ENCODE results near the gene GOLGA5.
A peak's percentile ranks its signal among the peaks of the same experiment; 100 is the strongest.
"Not testable (repeated sequence)": the region's sequence is repeated elsewhere in the genome, so short reads cannot be mapped to it uniquely, and the experiment has no call there.

The GOLGA5 gene

GRCh38 chr14:92793709-92794546 lies at the start of gene GOLGA5:
TSS of gene GOLGA5 (plus strand) at chr14:92794305. CDS start at chr14:92797438, 3,133 bp downstream.
- peaks cover 47% of the 10 kb centered on the region for H3K4me1 Mint-ChIP-seq
- no peaks in the 10 kb centered on the region for H3K27me3 Mint-ChIP-seq
- H3K4me3 Mint-ChIP-seq: peak within 1 kb of the TSS; percentile 98
- H3K27ac Mint-ChIP-seq: peak within 1 kb of the TSS; percentile 96
- peaks cover 8% of the 10 kb centered on the region for H3K36me3 Mint-ChIP-seq
- H3K9me3 Mint-ChIP-seq: peaks cover 7% of the 10 kb centered on the region

- H3K4me1 Mint-ChIP-seq: peaks cover 48% of the 10 kb centered on the region
- H3K27me3 Mint-ChIP-seq: no peaks in the 10 kb centered on the region
- H3K4me3 Mint-ChIP-seq: peak overlapping the region; percentile 88
- no peak overlapping the region for H3K27ac Mint-ChIP-seq
- no peaks in the 10 kb centered on the region for H3K9me3 Mint-ChIP-seq
- no peaks in the 10 kb centered on the region for H3K36me3 Mint-ChIP-seq
Observed at GRCh38 chr14:92747701-92748258, 46.3 kb upstream of the GOLGA5 start.

- H3K27ac Mint-ChIP-seq: no peak within 1 kb of the TSS
- no peaks in the 10 kb centered on the region for H3K27me3 Mint-ChIP-seq
- H3K36me3 Mint-ChIP-seq: no peaks in the 10 kb centered on the region
- peaks cover 48% of the 10 kb centered on the region for H3K4me1 Mint-ChIP-seq
- peak within 1 kb of the TSS; percentile 88 for H3K4me3 Mint-ChIP-seq
- H3K9me3 Mint-ChIP-seq: no peaks in the 10 kb centered on the region
Observed at GRCh38 chr14:92748259-92749016, 45.7 kb upstream of the GOLGA5 start, which contains the start of gene LGMN. TSS of gene LGMN (minus strand) at chr14:92748627. CDS start at chr14:92732786, 15,841 bp downstream.

GRCh38 chr14:92750222-92750728 lies 43.8 kb upstream of the GOLGA5 start:
- peak overlapping the region; percentile 55 for H3K27ac Mint-ChIP-seq
- peaks cover 49% of the 10 kb centered on the region for H3K4me1 Mint-ChIP-seq
- peak overlapping the region; percentile 89 for H3K4me3 Mint-ChIP-seq
- not testable (repeated sequence) for H3K36me3 Mint-ChIP-seq, H3K27me3 Mint-ChIP-seq, H3K9me3 Mint-ChIP-seq

GRCh38 chr14:92750994-92751400 lies 43.1 kb upstream of the GOLGA5 start:
- Mint-ChIP-seq H3K4me1 (peaks cover 47% of the 10 kb centered on the region), H3K4me3 (peak overlapping the region; percentile 89), H3K27me3 (no peaks in the 10 kb centered on the region), H3K9me3 (no peaks in the 10 kb centered on the region), H3K36me3 (no peaks in the 10 kb centered on the region), H3K27ac (no peak overlapping the region)

GRCh38 chr14:92751819-92752218 lies 42.3 kb upstream of the GOLGA5 start:
- H3K4me3 Mint-ChIP-seq: no peak overlapping the region
- no peak overlapping the region for H3K27ac Mint-ChIP-seq
- no peaks in the 10 kb centered on the region for H3K36me3 Mint-ChIP-seq
- H3K4me1 Mint-ChIP-seq: peaks cover 41% of the 10 kb centered on the region
- H3K9me3 Mint-ChIP-seq: no peaks in the 10 kb centered on the region
- H3K27me3 Mint-ChIP-seq: no peaks in the 10 kb centered on the region

GRCh38 chr14:92753250-92753649 lies 40.9 kb upstream of the GOLGA5 start:
- Mint-ChIP-seq H3K4me1 (peaks cover 27% of the 10 kb centered on the region), H3K27ac (no peak overlapping the region), H3K27me3 (no peaks in the 10 kb centered on the region), H3K36me3 (no peaks in the 10 kb centered on the region), H3K9me3 (no peaks in the 10 kb centered on the region), H3K4me3 (no peak overlapping the region)

GRCh38 chr14:92754966-92755365 lies 39.1 kb upstream of the GOLGA5 start:
- Mint-ChIP-seq H3K4me3 (no peak overlapping the region), H3K36me3 (no peaks in the 10 kb centered on the region), H3K4me1 (peaks cover 21% of the 10 kb centered on the region)

GRCh38 chr14:92755495-92755894 lies 38.6 kb upstream of the GOLGA5 start:
- H3K27ac Mint-ChIP-seq: peak overlapping the region; percentile 27
- H3K36me3 Mint-ChIP-seq: no peaks in the 10 kb centered on the region
- no peaks in the 10 kb centered on the region for H3K27me3 Mint-ChIP-seq
- no peak overlapping the region for H3K4me3 Mint-ChIP-seq
- peaks cover 21% of the 10 kb centered on the region for H3K4me1 Mint-ChIP-seq
- no peaks in the 10 kb centered on the region for H3K9me3 Mint-ChIP-seq

More at GRCh38 chr14:92754966-92755365, 39.1 kb upstream of the GOLGA5 start:
- Mint-ChIP-seq H3K27ac (peak overlapping the region; percentile 25), H3K27me3 (no peaks in the 10 kb centered on the region), H3K9me3 (no peaks in the 10 kb centered on the region)

GRCh38 chr14:92756446-92756845 lies 37.7 kb upstream of the GOLGA5 start:
- Mint-ChIP-seq H3K36me3 (no peaks in the 10 kb centered on the region), H3K27ac (no peak overlapping the region), H3K4me1 (peaks cover 19% of the 10 kb centered on the region), H3K9me3 (no peaks in the 10 kb centered on the region), H3K27me3 (no peaks in the 10 kb centered on the region), H3K4me3 (no peak overlapping the region)

- H3K36me3 Mint-ChIP-seq: no peaks in the 10 kb centered on the region
- no peaks in the 10 kb centered on the region for H3K9me3 Mint-ChIP-seq
- H3K27ac Mint-ChIP-seq: no peak overlapping the region
- H3K4me3 Mint-ChIP-seq: no peak overlapping the region
- H3K27me3 Mint-ChIP-seq: no peaks in the 10 kb centered on the region
- H3K4me1 Mint-ChIP-seq: peaks cover 19% of the 10 kb centered on the region
Observed at GRCh38 chr14:92759300-92759678, 34.8 kb upstream of the GOLGA5 start.

GRCh38 chr14:92759679-92760523 lies 34.2 kb upstream of the GOLGA5 start:
- Mint-ChIP-seq H3K4me1 (peaks cover 19% of the 10 kb centered on the region), H3K9me3 (no peaks in the 10 kb centered on the region), H3K36me3 (no peaks in the 10 kb centered on the region), H3K27ac (no peak overlapping the region), H3K27me3 (no peaks in the 10 kb centered on the region), H3K4me3 (no peak overlapping the region)

GRCh38 chr14:92760524-92760805 lies 33.6 kb upstream of the GOLGA5 start:
- no peaks in the 10 kb centered on the region for H3K27me3 Mint-ChIP-seq
- H3K4me3 Mint-ChIP-seq: no peak overlapping the region
- no peak overlapping the region for H3K27ac Mint-ChIP-seq
- peaks cover 15% of the 10 kb centered on the region for H3K4me1 Mint-ChIP-seq
- H3K36me3 Mint-ChIP-seq: no peaks in the 10 kb centered on the region
- H3K9me3 Mint-ChIP-seq: no peaks in the 10 kb centered on the region

- not testable (repeated sequence) for H3K27ac Mint-ChIP-seq, H3K27me3 Mint-ChIP-seq, H3K4me3 Mint-ChIP-seq, H3K36me3 Mint-ChIP-seq, H3K9me3 Mint-ChIP-seq
- H3K4me1 Mint-ChIP-seq: peaks cover 22% of the 10 kb centered on the region
Observed at GRCh38 chr14:92763666-92764631, 30.2 kb upstream of the GOLGA5 start.

Data from activated naive CD4-positive, alpha-beta T cell treated with anti-CD3 and anti-CD28 coated beads, Interleukin-2, amount 50 U/mL, for 24 hours (primary cell).